DMS79 (cell line): Measurements from ENCODE around the gene NEU3.
A peak's percentile ranks its signal among the peaks of the same experiment; 100 is the strongest.

Experiments used
- DNase-seq: peaks from one replicate; lab custom pipeline; 2025; lab: John Stamatoyannopoulos, UW

NEU3 gene

GRCh38 chr11:75063741-75064314, 75.1 kb downstream of the NEU3 start:
- DNase-seq, result peak; percentile 15

- DNase-seq, result no peak
Measured at GRCh38 chr11:75066061-75066460, 77.3 kb downstream of the NEU3 start.
